GM20000 (cell line): ENCODE results near the gene TMPRSS15.

ENCODE experiments used
- DNase-seq: peaks from one replicate; pipeline ENCODE4 v3.0.0; 2012; ENCODE audit warnings: low spot score
- CTCF ChIP-seq: IDR thresholded peaks from 2 replicates; pipeline ENCODE4 v1.5.1; 2012; ENCODE audit warnings: mild to moderate bottlenecking, control low read depth; ENCODE audit errors: extremely low read depth, missing control alignments

The TMPRSS15 gene

DNA sequence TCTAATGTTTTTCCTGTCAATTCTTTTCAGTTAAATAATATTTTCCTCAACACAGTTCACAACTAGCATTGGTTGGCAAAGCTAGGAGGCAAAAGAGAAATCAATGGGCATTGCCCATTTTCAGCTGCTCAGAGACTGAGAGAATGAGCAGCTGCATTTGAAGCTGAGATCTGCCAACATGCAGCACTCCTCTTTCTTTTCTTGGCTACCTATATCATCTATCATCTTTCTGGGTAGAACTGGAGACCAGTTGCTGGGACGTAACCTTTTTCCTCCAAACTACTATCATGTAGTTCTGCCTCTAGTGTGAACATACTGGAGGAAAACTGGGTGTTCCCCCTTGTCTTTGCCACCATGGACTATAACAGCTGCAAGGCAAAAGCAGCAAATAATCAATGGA is 136.1 kb downstream of the TMPRSS15 start:
- TF ChIP-seq CTCF = no peak

GRCh38 chr21:18265944-18266343 is 137.6 kb downstream of the TMPRSS15 start:
- DNase-seq = no peak
- no peak for TF ChIP-seq CTCF

More for the DNA sequence above, 136.1 kb downstream of the TMPRSS15 start:
- no peak for DNase-seq

GRCh38 chr21:18253799-18254198 is 149.8 kb downstream of the TMPRSS15 start:
- TF ChIP-seq CTCF = no peak
- no peak for DNase-seq

- TF ChIP-seq CTCF = no peak
Observed at GRCh38 chr21:18253221-18253620, 150.4 kb downstream of the TMPRSS15 start.

DNA sequence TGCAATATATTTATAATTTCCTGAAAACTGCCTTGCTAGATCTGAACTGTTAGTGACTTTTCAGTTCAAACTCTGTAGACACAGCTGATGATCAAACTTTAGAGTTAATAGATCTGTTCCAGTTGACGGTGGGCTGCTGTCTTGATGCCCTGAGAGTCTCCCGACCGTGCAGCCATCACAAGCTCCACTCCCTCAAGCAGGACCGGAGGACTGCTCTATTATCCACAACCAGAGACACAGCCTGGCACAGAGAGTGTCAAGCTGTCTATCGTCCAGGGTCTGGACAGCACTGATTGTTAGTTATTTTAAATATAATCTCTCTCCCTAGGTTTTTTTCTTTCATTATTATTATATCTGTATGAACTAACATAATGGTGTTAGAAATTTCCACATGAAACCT is 150.9 kb downstream of the TMPRSS15 start:
- DNase-seq = no peak
- TF ChIP-seq CTCF = no peak

More at GRCh38 chr21:18253221-18253620, 150.4 kb downstream of the TMPRSS15 start:
- DNase-seq = no peak

- no peak for TF ChIP-seq CTCF
Observed at GRCh38 chr21:18252256-18252655, 151.3 kb downstream of the TMPRSS15 start.

GRCh38 chr21:18251065-18251464 is 152.5 kb downstream of the TMPRSS15 start:
- no peak for TF ChIP-seq CTCF
- no peak for DNase-seq

More at GRCh38 chr21:18252256-18252655, 151.3 kb downstream of the TMPRSS15 start:
- DNase-seq = no peak

GRCh38 chr21:18249672-18250071 is 153.9 kb downstream of the TMPRSS15 start:
- no peak for TF ChIP-seq CTCF
- no peak for DNase-seq
